Body of pancreas (tissue), 4 donors: ENCODE data around the gene KCP. TPM values are rescaled to one million over a fixed set of nuclear protein-coding genes. Genes with fewer than 3 reads are reported as not detected.

Source experiments
- ATAC-seq: fragments of 150-250 bp; one replicate; pipeline ENCODE4 v1.9.1; 2016
- DNase-seq, 4 donors: peaks; one replicate each; pipeline ENCODE4 v3.0.0-alpha.2; 2019
- H3K27ac ChIP-seq, 4 donors: fragments of 200-600 bp; sonication (generic); 1 replicate in 3 of 4; 2 replicates in 1 of 4; pipeline versions ENCODE4 v1.5.1 to v1.6.1; 2016 to 2019; ENCODE audit warnings: mild to moderate bottlenecking in 1 of 4, mixed read lengths in 1 of 4, moderate library complexity in 1 of 4
- H3K27me3 ChIP-seq, 2 donors: fragments of 200-600 bp; sonication (generic); one replicate each; pipeline ENCODE4 v1.6.0; 2016; ENCODE audit warnings: mild to moderate bottlenecking in 1 of 2
- H3K36me3 ChIP-seq, 2 donors: fragments of 200-600 bp; sonication (generic); replicated peaks in 1 of 2; 2 replicates each; pipeline ENCODE4 v1.5.1; 2016; ENCODE audit warnings: low read depth in 2 of 2; ENCODE audit not compliant: insufficient read depth in 1 of 2
- H3K4me1 ChIP-seq: fragments of 200-600 bp; sonication (generic); one replicate; pipeline ENCODE4 v1.6.0; 2016
- H3K4me3 ChIP-seq, 2 donors: fragments of 200-600 bp; sonication (generic); 1 replicate in 1 of 2; 2 replicates in 1 of 2; pipeline ENCODE4 v1.5.1; 2016 to 2019
- H3K9me3 ChIP-seq, 3 donors: fragments of 200-600 bp; sonication (generic); 1 replicate in 2 of 3; 2 replicates in 1 of 3; pipeline ENCODE4 v1.5.1; 2016
- POLR2A ChIP-seq, 3 donors: fragments of 450-650 bp; IDR thresholded peaks; one replicate each; pipeline ENCODE4 v1.6.1; 2016; ENCODE audit warnings: antibody characterized with exemption in 3 of 3, mild to moderate bottlenecking in 2 of 3
- WGBS, 2 donors: methylation state at CpG; one replicate each; pipeline ENCODE4 v1.1.5; 2017; 5-methylcytosine and 5-hydroxymethylcytosine counted together
- intact Hi-C: fragments of 100-400 bp; cut with DNase I; formaldehyde crosslinking; loops from one replicate; pipeline ENCODE4 v1.15.1; 2023
- total RNA-seq, 2 donors: library from RNA; depleted of rRNA; stranded (reverse); fragments of >200 nt; gene quantifications; one replicate each; pipeline ENCODE4 v1.1.0, GENCODE V29; 2016
- TF ChIP-seq, protein P1 (sequence below), 7 experiments: fragments of 450-650 bp in 4 of 7; fragments of 200-600 bp in 3 of 7; sonication (generic) in 3 of 7; IDR thresholded peaks; one replicate each; pipeline ENCODE4 v1.5.1; 2016 to 2019; ENCODE audit warnings: antibody characterized with exemption in 7 of 7

The KCP gene
- total RNA-seq, 2 donors from 2014 or later = 0.33 TPM; not detected in 1

DNA sequence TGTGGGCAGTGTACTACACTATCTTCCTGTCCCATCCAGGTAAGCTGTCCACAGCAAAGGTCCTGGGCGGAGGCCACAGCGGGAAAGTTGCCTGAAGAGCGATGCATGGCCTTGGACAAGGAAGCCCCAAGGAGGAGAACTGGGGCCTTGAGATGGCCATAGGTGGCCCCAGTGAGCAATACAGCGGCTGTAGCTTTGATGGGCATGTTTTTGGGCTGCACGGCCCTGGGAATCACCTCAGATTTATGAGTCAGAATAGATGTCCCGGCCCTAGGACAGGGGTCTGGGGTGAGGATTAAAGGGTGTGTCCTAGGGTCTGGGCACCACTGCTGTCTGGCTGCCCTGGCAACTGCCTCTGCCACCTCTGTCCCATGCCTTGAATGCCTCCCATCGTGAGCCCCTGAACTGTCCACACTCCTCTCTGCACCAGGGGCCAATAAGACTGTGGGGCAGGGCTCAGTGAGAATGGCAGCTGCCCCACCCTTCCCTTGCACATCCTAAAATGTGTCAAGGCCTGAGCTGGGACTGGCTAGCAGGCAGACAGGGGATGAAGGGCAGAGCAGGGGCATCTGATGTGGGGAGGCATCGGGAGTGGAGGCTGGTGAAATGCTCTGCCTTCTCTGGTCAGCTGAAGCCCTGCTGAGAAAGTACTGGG lies 17.8 kb upstream of the KCP start:
- intact Hi-C loops = no loop called here
- H3K4me3 ChIP-seq = no peak overlapping the region
- no peak overlapping the region for H3K27ac ChIP-seq
- H3K9me3 ChIP-seq = no peaks in the 10 kb centered on the region
- TF ChIP-seq, protein P1, sequence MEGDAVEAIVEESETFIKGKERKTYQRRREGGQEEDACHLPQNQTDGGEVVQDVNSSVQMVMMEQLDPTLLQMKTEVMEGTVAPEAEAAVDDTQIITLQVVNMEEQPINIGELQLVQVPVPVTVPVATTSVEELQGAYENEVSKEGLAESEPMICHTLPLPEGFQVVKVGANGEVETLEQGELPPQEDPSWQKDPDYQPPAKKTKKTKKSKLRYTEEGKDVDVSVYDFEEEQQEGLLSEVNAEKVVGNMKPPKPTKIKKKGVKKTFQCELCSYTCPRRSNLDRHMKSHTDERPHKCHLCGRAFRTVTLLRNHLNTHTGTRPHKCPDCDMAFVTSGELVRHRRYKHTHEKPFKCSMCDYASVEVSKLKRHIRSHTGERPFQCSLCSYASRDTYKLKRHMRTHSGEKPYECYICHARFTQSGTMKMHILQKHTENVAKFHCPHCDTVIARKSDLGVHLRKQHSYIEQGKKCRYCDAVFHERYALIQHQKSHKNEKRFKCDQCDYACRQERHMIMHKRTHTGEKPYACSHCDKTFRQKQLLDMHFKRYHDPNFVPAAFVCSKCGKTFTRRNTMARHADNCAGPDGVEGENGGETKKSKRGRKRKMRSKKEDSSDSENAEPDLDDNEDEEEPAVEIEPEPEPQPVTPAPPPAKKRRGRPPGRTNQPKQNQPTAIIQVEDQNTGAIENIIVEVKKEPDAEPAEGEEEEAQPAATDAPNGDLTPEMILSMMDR (IDR thresholded peaks at IDR 0.05) = no peak
- TF ChIP-seq POLR2A (IDR thresholded peaks at IDR 0.05) = no peak
- ATAC-seq (no peak), DNase-seq (no peak)
- WGBS, 2 donors = 86 to 100% methylated on average over 5 to 8 of the region's 8 CpGs
- H3K4me1 ChIP-seq = no peaks in the 10 kb centered on the region
- H3K36me3 ChIP-seq = no peaks in the 10 kb centered on the region
- no peaks in the 10 kb centered on the region for H3K27me3 ChIP-seq

DNA sequence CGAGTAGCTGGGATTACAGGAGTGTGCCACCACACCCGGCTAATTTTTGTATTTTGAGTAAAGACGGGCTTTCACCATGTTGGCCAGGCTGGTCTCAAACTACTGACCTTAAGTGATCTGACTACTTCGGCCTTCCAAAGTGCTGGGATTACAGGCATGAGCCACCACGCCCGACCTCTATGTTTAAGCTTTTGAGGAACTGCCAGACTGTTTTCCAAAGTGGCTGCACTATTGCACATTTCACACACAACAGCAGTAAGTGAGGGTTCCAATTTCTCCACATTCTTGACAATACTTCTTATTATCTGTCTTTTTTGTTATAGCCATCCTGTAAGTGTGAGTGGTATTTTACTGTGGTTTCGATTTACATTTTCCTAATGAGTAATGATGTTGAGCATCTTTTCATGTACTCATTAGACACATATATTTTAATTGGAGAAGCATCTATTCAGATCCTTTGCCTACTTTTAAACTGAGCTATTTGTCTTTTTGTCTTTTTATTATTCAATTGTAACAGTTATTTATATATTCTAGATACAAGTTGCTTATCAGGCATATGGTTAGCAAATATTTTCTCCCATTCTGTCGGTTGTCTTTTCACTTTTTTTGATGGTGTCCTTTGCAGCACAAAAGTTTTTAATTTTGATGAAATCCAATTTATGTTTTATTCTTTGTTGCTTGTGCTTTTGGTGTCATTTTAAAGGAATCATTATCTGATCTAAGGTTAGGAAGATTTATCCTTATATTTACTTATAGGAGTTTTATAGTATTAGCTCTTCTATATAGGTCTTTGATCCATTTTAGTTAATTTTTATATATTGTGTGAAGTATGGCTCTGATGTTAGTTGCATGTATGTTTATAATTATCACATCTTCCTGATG lies 14.4 kb upstream of the KCP start:
- H3K4me3 ChIP-seq = no peak overlapping the region
- WGBS, 2 donors = 67 to 77% methylated on average over 8 of the region's 8 CpGs
- H3K9me3 ChIP-seq = no peaks in the 10 kb centered on the region
- no peak overlapping the region for H3K27ac ChIP-seq
- DNase-seq (no peak), ATAC-seq (no peak)
- TF ChIP-seq, protein P1 (IDR thresholded peaks at IDR 0.05) = no peak
- no peak for TF ChIP-seq POLR2A (IDR thresholded peaks at IDR 0.05)
- no peaks in the 10 kb centered on the region for H3K27me3 ChIP-seq
- H3K4me1 ChIP-seq = peaks cover 6% of the 10 kb centered on the region
- intact Hi-C loops = no loop called here
- H3K36me3 ChIP-seq = no peaks in the 10 kb centered on the region

DNA sequence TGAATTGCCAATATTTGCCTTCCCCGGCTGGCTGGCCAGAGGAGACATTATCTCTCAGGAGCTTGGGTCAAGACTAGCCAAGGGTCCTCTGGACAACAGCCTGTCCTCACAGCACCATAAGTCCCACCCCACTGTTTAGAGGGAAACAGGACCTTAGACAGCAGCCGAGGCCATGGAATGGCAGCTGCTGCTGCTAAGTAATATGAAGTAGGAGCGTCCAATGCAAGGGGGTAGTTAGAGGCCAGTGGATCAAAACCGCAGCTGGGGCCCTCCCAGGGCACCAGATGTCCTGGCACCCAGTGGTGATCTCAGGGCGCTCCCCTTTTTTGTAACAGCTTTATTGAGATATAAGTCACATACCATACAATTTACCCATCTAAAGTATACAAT lies 12.9 kb upstream of the KCP start:
- intact Hi-C loops = no loop called here

DNA sequence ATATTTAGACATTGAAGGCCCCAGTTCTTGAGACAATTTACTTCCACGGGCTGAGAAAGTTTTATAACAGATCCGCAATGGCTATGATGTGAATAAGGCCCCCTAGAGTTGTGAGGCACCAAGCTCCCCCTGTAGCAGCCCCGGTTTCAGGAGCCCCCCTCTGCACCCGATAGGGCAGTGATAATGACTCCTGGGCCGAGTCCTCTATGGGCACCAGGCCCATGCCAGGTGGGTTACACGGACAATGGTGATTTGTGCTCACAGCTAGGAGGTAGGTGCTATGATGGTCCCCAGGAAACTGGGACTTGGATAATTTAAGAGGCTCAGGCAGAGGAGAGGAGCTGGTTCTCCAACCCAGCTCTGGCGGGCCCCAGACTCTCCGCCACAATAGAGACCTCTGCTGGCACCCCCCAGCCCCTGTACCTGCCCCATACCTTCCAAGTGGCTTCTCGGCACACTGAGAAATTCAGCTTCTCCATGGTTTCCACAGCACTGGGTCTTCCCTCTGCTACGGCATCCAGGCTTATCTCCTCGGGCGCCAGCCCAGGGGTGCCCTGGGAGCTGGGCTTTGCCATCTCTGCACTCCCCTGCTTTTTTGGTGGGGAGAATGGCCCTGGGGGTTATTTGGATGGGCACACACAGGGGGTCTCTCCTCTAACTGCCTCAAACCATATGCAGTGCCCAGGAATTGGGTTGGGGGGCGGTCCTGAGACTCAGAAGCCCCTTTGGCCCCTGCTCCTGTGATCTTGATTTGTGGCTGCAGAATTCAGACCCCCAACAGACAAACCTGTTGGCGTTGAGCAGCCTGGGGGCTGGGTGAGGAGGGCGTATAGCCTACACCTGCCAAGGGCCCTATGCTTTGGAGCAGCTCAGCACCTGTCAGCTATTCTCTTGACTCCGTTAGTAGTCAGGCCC lies 12.2 kb upstream of the KCP start:
- Histone ChIP-seq H3K36me3 (no peaks in the 10 kb centered on the region), H3K4me3 (no peak overlapping the region), H3K27ac (no peak overlapping the region), H3K4me1 (peaks cover 6% of the 10 kb centered on the region), H3K9me3 (no peaks in the 10 kb centered on the region), H3K27me3 (no peaks in the 10 kb centered on the region)
- ATAC-seq = no peak
- WGBS, 2 donors = 70% methylated on average over 10 to 16 of the region's 16 CpGs
- TF ChIP-seq POLR2A (IDR thresholded peaks at IDR 0.05) = no peak
- TF ChIP-seq, protein P1 (IDR thresholded peaks at IDR 0.05) = no peak
- intact Hi-C loops = no loop called here
- DNase-seq = no peak

More for the DNA sequence above, 12.9 kb upstream of the KCP start:
- ATAC-seq (no peak), DNase-seq (no peak)
- no peaks in the 10 kb centered on the region for H3K27me3 ChIP-seq
- WGBS, 2 donors = 74 to 87% methylated on average over 4 to 5 of the region's 5 CpGs
- peaks cover 6% of the 10 kb centered on the region for H3K4me1 ChIP-seq
- no peak overlapping the region for H3K27ac ChIP-seq
- no peaks in the 10 kb centered on the region for H3K36me3 ChIP-seq
- no peak for TF ChIP-seq POLR2A (IDR thresholded peaks at IDR 0.05)
- TF ChIP-seq, protein P1 (IDR thresholded peaks at IDR 0.05) = no peak
- no peaks in the 10 kb centered on the region for H3K9me3 ChIP-seq
- H3K4me3 ChIP-seq = no peak overlapping the region
